A673 (cell line): ENCODE measurements around the gene PSMD10. TPM values are rescaled to one million over a fixed set of nuclear protein-coding genes. Genes with fewer than 3 reads are reported as not detected.

Experiments used
- BruUV-seq: library from RNA; stranded (reverse); fragments of 400-500 nt; replicated peaks from 2 replicates; lab custom pipeline; 2021; lab: Mats Ljungman, UMichigan
- CTCF ChIA-PET: fragments of 300-600 bp; sonication (Branson Sonifier 250); formaldehyde crosslinking; loops from one replicate; lab custom pipeline; 2022; ENCODE audit warnings: antibody characterized with exemption; lab: Charles Lee
- POLR2A ChIA-PET: fragments of 300-600 bp; sonication (Branson Sonifier 250); formaldehyde crosslinking; loops from one replicate; lab custom pipeline; 2022; ENCODE audit warnings: antibody characterized with exemption; ENCODE audit not compliant: low non-redundant PET; lab: Charles Lee
- DNase-seq: peaks from one replicate; pipeline ENCODE4 v3.0.0-alpha.2; 2015; ENCODE audit warnings: low spot score
- H3K27ac ChIP-seq: fragments of 200-600 bp; sonication (generic); 2 replicates; pipeline ENCODE4 v1.5.1; 2016; ENCODE audit warnings: mixed run types, low read depth, mild to moderate bottlenecking, mixed read lengths, antibody characterized with exemption, low read length; ENCODE audit not compliant: poor library complexity, severe bottlenecking
- H3K27me3 ChIP-seq: fragments of 200-600 bp; sonication (generic); replicated peaks from 2 replicates; pipeline ENCODE4 v1.6.1; 2017; ENCODE audit warnings: mixed run types, low read depth, mild to moderate bottlenecking, mixed read lengths, antibody characterized with exemption, low read length; ENCODE audit not compliant: insufficient read depth, poor library complexity
- H3K36me3 ChIP-seq: fragments of 200-600 bp; sonication (generic); 2 replicates; pipeline ENCODE4 v1.6.1; 2016; ENCODE audit warnings: mixed run types, mild to moderate bottlenecking, mixed read lengths, antibody characterized with exemption, low read length; ENCODE audit not compliant: insufficient read depth, poor library complexity, severe bottlenecking
- H3K4me1 ChIP-seq: fragments of 200-600 bp; sonication (generic); 2 replicates; pipeline ENCODE4 v1.6.1; 2017; ENCODE audit warnings: mixed run types, mild to moderate bottlenecking, mixed read lengths, antibody characterized with exemption, low read length; ENCODE audit not compliant: insufficient read depth, poor library complexity, severe bottlenecking
- H3K4me3 ChIP-seq: fragments of 200-600 bp; sonication (generic); 2 replicates; pipeline ENCODE4 v1.5.1; 2016; ENCODE audit warnings: low read depth, mixed run types, mild to moderate bottlenecking, mixed read lengths, low read length; ENCODE audit not compliant: poor library complexity, severe bottlenecking
- H3K9me3 ChIP-seq: fragments of 200-600 bp; sonication (generic); 2 replicates; pipeline ENCODE4 v1.6.1; 2016; ENCODE audit warnings: mixed run types, low read depth, mild to moderate bottlenecking, mixed read lengths, antibody characterized with exemption, low read length; ENCODE audit not compliant: poor library complexity, severe bottlenecking
- CTCF ChIP-seq: fragments of 300-800, 200-600 bp; sonication (generic); conservative IDR thresholded peaks from 2 replicates; pipeline ENCODE4 v1.5.1; 2017; ENCODE audit warnings: low read depth, mild to moderate bottlenecking, antibody characterized with exemption, low read length, moderate library complexity, mixed read lengths
- EZH2 ChIP-seq: fragments of 200-600 bp; sonication (generic); IDR thresholded peaks from 2 replicates; pipeline ENCODE4 v1.6.1; 2017; ENCODE audit warnings: borderline replicate concordance, low read depth, mild to moderate bottlenecking, mixed read lengths, antibody characterized with exemption, low read length; ENCODE audit not compliant: poor library complexity, severe bottlenecking
- intact Hi-C: fragments of 100-400 bp; cut with micrococcal nuclease; formaldehyde crosslinking; loops from one replicate; pipeline ENCODE4 v1.10.0; 2022; ENCODE audit not compliant: unreplicated experiment
- total RNA-seq: library from RNA; stranded (reverse); gene quantifications from 2 replicates; pipeline ENCODE4 v1.2.3, GENCODE V29; 2021

The PSMD10 gene
- total RNA-seq, 1 experiment from 2014 or later, result 49.6 TPM

GRCh38 chrX:108088511-108088910, 2.8 kb downstream of the PSMD10 start:
- CTCF ChIA-PET, result no interaction called here
- intact Hi-C loops, result no loop called here

GRCh38 chrX:108087792-108088191, 3.5 kb downstream of the PSMD10 start:
- H3K9me3 ChIP-seq, result no peaks in the 10 kb centered on the region
- H3K27ac ChIP-seq, result no peak overlapping the region
- TF ChIP-seq CTCF, result no peak
- TF ChIP-seq EZH2, result no peak
- POLR2A ChIA-PET, result no interaction called here
- H3K4me1 ChIP-seq, result no peaks in the 10 kb centered on the region
- intact Hi-C loops, result no loop called here
- CTCF ChIA-PET, result no interaction called here
- no peak overlapping the region for H3K4me3 ChIP-seq
- no peak for DNase-seq
- BruUV-seq, result no TSS peak
- H3K36me3 ChIP-seq, result peaks cover 17% of the 10 kb centered on the region
- peaks cover 4% of the 10 kb centered on the region for H3K27me3 ChIP-seq

More at GRCh38 chrX:108088511-108088910, 2.8 kb downstream of the PSMD10 start:
- no peak for DNase-seq
- no TSS peak for BruUV-seq
- Histone ChIP-seq H3K36me3 (peaks cover 17% of the 10 kb centered on the region), H3K4me1 (no peaks in the 10 kb centered on the region), H3K9me3 (no peaks in the 10 kb centered on the region), H3K27me3 (peaks cover 4% of the 10 kb centered on the region), H3K4me3 (no peak overlapping the region), H3K27ac (no peak overlapping the region)
- POLR2A ChIA-PET, result no interaction called here
- TF ChIP-seq EZH2, result no peak
- no peak for TF ChIP-seq CTCF

GRCh38 chrX:108081110-108081509, 10.2 kb downstream of the PSMD10 start:
- Histone ChIP-seq H3K4me3 (no peak overlapping the region), H3K27me3 (peaks cover 4% of the 10 kb centered on the region), H3K4me1 (no peaks in the 10 kb centered on the region), H3K36me3 (peaks cover 10% of the 10 kb centered on the region), H3K27ac (no peak overlapping the region), H3K9me3 (no peaks in the 10 kb centered on the region)
- DNase-seq, result no peak
- ChIA-PET POLR2A (no interaction called here), CTCF (no interaction called here)
- BruUV-seq, result no TSS peak
- TF ChIP-seq EZH2, result no peak
- intact Hi-C loops, result no loop called here

GRCh38 chrX:108072746-108073145, 18.6 kb downstream of the PSMD10 start:
- H3K4me1 ChIP-seq, result no peaks in the 10 kb centered on the region
- TF ChIP-seq EZH2, result no peak
- TF ChIP-seq CTCF, result no peak
- no peak overlapping the region for H3K4me3 ChIP-seq
- ChIA-PET CTCF (no interaction called here), POLR2A (no interaction called here)
- no peaks in the 10 kb centered on the region for H3K9me3 ChIP-seq
- intact Hi-C loops, result no loop called here
- BruUV-seq, result no TSS peak
- no peaks in the 10 kb centered on the region for H3K36me3 ChIP-seq
- H3K27me3 ChIP-seq, result peaks cover 21% of the 10 kb centered on the region
- no peak for DNase-seq
- no peak overlapping the region for H3K27ac ChIP-seq
